ENCODE results near the gene DZIP1L.
"Not testable (repeated sequence)": the region's sequence is repeated elsewhere in the genome, so short reads cannot be mapped to it uniquely, and the experiment has no call there.

DZIP1L gene, protein sequence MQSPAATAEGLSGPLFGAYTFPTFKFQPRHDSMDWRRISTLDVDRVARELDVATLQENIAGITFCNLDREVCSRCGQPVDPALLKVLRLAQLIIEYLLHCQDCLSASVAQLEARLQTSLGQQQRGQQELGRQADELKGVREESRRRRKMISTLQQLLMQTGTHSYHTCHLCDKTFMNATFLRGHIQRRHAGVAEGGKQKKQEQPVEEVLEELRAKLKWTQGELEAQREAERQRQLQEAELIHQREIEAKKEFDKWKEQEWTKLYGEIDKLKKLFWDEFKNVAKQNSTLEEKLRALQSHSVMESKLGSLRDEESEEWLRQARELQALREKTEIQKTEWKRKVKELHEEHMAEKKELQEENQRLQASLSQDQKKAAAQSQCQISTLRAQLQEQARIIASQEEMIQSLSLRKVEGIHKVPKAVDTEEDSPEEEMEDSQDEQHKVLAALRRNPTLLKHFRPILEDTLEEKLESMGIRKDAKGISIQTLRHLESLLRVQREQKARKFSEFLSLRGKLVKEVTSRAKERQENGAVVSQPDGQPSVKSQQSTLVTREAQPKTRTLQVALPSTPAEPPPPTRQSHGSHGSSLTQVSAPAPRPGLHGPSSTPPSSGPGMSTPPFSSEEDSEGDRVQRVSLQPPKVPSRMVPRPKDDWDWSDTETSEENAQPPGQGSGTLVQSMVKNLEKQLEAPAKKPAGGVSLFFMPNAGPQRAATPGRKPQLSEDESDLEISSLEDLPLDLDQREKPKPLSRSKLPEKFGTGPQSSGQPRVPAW

DNA sequence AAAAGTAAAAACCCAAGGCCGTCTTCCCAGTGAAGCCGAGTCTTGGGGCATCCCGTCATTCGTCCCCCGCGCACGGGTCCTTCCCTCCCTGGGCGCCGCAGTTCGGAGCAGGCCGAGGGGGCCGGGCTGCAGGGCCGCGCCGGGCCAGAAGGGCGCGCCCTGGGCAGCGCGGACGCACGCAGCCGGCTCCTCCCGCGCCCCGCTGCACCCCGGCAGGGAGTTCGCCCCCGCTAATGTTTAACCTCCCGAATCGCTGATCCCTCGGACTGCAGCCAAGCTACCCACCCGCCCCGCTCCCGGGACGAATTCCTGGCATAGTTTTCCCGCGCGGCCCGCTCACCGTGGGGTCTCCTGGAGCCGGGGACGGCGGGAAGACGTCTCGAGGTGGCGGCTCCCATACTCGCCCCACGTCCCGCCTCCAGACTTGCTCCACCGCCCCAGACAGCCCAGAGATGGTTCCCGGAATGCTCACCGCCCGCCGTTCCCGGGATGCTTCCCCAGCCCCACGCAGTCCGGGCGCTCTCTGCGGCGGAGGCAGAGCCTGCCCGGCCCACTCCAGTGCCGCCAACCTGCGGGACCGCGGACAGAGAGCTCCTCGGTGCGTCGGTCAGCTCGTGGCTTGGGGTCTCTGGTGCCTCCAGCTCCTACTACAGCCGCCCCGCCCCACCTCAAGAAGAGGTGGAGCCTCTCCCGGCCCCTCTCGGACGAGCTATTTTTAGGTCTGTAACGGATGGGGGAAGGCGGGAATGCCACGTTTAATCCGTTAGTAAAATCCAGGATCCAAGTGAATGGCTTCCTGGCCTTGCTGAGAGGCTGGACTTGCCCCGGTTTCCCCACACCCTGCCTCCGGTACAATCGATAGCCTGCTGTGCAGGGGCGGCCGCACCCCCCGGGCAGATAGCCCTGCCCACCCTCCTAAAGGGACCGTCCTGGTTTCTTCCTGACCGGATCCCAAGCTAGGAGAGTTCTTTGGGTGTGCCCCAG is at the start of gene DZIP1L:
Gene DZIP1L (minus strand): TSS at position 621 of the 984 bp plus-strand sequence. CDS start 11,637 bp downstream, outside the sequence.
- peak; percentile 14 for DNase-seq

DNA sequence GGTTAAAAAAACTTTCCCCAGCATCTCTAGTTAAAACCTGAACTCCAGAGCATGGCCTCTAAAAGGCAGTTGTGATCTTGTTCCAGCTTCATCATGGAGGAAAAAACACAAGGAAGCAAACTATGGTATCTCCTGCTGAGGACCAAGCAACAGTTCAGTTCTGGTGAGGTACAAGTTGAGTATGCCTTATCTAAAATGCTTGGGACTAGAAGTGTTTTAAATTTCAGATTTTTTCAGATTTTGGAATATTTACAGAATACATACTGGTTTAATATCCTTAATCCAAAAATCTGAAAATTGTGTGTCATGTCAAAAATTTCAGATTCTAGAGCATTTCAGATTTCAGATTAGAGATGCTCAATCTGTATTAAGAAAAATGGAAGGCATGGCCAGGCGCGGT is 49.7 kb upstream of the DZIP1L start:
- DNase-seq: no peak

DNA sequence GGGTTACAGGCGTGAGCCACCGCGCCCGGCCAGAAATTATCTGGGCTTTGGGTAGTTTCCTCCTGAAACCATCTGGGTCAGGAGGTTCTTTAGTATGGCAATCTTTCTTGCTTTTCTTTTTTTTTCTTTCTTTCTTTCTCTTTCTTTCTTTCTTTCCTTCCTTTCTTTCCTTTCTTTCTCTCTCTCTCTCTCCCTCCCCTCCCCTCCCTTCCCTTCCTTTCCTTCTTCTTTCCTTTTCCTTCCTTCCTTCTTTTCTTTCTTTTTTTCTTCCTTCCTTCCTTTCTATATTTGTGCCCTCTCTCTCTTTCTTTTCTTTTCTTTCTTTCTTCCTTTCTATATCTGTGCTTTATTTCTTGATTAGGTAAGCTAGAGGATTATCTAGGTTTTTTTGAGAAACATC is 42.3 kb upstream of the DZIP1L start:
- no peak for DNase-seq

DNA sequence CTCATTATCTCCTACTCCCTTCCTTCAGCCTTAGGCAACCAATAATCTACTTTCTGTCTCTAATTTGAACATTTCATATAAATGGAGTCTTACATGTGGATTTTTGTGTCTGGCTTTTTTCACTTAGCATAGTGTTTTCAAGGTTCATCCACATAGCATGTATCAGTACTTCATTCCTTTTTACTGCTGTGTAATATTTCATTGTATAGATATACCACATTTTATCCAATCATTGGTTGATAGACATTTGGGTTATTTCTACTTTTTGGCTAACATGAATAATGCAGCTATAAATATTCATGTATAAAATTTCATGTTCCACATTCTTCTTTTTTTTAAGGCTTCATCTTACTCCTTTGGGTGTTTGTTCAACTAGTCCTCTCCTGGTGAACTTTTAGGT is 39.1 kb upstream of the DZIP1L start:
- DNase-seq: no peak

DNA sequence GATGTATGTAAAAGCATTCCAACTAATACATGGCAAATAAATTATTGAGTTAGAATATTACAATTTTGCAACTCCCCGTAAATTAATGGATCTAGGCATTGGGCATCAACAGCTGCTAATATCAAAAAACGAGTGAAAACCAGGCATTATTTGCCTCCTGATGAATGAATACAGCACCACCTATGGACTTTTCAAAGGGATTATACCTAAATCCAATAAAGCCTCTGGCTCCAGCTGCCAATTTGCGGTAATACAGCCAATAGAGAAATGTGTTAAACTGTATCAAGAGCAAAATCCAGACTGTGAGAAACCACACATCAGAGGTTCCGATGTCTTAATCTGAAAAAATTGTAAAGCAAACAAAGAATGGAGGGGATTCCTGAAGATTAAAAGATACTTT is 33.1 kb upstream of the DZIP1L start:
- DNase-seq: no peak

DNA sequence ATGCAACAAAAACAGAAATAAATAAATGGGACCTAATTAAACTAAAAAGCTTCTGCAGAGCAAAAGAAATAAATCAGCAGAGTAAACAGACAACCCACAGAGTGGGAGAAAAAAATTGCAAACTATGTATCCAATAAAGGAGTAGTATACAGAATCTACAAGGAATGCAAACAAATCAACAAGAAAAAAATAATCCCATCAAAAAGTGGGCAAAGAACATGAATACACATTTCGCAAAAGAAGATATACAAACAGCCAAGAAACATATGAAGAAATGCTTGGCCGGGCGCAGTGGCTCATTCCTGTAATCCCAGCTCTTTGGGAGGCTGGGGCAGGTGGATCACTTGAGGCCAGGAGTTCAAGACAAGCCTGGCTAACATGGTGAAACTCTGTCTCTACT is 26.8 kb upstream of the DZIP1L start:
- not testable (repeated sequence) for DNase-seq

DNA sequence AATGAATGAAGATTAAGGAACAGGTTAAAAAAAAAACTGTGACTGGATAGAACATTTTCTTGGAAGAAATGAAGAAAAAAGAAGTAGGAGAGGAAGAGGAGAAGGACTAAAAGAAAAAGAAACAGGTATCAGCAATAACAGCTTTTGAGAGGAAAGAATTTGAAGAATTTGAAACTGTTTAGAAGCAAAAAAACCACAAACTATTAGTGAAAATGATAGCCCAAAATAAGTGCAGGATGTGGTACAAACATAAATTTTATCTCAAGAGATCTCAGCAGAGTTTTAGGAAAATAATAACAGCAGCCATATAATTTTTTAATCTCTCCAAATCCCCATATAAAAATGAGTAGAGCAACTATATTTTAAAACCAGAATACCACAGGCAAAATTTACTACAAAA is 25.5 kb upstream of the DZIP1L start:
- no peak for DNase-seq

DNA sequence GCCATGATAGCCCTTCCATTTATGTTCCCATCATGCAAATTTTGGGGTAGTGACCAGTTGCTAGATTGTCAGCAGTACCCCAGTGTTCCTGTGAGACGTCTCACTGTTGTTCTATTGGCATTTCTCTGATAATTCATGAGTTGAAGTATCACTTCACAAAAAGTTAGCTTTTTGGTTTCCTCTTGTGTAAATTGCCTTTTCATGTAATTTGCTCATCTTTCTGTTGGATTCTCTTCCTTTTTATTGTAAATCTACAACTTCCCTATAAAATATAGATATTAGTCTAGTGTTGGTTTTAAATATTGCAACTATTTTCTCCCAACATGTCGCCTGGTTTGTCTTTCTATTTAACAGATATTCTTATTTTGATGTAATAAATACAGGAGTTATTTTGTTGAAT is 24.3 kb upstream of the DZIP1L start:
- no peak for DNase-seq

DNA sequence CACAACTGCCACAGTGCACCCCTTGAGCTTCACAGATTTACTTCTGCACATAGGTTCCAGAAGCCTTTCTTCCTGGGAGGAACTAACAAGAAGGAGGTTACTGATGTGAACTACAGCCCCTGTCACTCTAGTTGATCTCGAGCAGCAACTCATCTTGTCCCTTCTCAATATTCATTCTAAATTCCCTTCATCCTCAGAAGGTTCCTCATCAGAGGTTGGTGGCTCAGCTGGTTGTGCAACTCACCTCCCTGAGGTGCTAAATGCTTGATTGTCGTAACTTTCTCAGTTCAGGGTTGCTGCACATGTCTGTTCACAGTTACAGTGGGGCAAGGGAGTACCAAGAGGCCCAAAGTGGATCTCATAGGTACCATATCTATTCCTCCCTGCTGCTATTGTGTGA is 22.5 kb upstream of the DZIP1L start:
- DNase-seq: no peak

DNA sequence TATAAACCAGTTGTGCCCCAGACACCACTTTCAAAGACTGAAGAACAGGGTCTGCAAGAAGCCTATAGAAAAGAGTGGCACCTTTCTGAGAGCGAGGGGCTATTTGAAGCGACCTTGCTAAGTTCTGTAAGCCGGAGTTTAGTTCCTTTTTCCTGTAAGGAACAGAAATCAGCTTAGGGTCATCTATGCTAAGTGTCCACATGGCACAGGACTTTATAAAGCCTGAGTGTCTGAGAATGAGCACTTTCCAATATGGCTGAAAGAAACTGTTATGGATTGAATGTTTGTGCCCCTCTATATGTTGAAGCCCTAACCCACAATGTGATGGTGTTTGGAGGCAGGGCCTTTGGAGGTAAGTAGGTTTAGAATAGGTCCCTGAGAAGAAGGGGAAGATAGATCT is 20.8 kb upstream of the DZIP1L start:
- no peak for DNase-seq

DNA sequence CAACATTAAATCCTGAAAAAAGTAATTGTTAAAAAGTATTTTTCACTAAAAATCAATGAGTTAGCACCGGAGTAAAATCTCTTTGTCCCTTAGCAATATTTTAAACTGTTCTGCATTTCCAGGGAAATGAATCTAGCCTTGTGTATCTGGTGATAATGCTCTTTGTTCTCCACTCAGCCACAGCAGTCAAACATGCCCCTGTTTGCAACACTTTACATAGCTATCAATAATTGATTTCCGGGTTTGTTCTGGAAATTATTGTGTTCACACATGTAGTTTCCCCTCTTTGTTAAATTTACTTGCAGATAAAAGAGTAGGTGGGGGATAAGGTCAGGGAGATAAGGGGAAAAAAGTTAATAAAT is 20.4 kb upstream of the DZIP1L start:
- DNase-seq: no peak

DNA sequence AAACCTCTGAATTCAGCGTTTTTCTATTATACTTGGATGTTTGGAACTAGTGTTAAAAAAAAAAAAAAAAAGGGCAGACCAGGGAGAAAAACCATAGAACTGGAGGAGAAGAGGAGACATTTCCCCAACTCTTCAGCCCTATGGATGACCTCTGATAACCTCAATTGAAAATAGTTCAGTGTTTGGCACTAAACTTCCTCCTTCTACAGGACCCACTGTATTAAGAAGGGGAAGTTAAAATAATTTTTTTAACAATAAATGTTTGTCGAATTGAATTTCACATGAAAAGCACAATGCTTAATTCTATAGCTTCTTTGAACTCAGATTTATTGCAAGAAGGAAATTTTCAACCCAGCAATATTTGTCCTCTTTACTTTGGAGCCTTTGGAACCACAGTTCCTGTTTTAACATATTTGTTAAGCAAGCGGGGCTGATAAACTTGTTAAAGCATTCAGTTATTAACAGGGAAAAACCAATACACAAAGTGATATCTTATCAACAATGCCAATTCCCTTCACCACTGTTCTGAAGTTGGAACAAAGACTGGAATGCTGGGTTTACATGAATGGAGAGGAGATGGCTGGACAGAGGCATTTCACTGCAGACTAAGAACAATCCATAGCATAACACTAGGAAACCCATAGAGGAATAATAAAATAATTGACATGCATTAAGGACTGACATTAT is 19.9 kb upstream of the DZIP1L start:
- DNase-seq: no peak

DNA sequence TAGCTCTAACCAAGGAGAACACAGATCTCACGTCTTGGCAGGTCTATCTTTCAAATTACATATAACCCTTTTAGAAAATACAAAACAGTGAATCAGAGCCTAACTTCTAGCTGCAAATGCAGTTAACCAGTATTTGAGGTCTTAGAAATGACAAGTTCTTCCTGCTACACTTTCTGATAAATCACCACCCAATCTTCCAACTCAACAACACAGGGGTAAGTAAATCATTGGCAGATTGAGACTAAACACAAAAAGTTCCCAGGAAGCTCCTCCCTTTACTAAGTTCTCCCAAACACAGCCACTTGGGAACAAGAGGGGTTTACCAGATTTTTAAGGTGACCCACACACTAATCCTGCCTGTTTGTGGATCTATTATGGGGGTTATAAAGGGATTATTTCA is 16.8 kb upstream of the DZIP1L start, which contains the start of gene A4GNT:
Gene A4GNT (minus strand): TSS at position 152 of the 400 bp plus-strand sequence. CDS start 1,134 bp downstream, outside the sequence.
- no peak for DNase-seq

DNA sequence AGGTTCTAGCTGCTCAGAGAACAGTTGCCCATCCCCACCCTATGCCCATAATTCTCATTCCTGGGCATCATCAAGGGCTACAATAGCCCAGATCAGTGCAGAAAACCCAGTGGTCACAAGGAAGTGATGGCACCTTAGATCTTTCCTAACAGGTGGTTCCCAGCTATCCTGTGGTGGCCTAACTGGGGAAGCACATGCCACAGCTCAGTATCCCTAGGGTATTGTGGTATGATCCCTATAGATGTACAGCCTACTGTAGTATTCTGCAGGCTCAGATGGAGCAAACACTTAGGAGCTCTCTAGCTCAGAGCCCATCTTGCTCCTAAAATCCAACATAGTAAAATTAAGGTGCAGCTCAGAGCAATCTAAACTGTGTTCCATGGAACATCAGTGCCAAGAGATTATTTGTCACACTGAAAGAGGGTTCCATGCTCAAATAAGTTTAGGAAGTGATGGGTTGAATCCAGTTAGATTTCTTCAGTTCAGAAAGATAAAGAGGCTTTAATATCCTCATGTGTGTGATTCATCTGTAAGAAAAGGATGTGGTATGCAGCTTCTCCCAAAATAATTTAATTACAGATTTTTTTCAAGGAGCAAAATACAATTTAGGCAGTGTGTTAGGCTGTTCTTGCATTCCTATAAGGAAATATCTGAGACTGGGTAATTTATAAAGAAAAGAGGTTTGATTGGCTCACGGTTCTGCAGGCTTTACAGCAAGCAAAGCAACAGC is 12.4 kb upstream of the DZIP1L start:
- no peak for DNase-seq

DNA sequence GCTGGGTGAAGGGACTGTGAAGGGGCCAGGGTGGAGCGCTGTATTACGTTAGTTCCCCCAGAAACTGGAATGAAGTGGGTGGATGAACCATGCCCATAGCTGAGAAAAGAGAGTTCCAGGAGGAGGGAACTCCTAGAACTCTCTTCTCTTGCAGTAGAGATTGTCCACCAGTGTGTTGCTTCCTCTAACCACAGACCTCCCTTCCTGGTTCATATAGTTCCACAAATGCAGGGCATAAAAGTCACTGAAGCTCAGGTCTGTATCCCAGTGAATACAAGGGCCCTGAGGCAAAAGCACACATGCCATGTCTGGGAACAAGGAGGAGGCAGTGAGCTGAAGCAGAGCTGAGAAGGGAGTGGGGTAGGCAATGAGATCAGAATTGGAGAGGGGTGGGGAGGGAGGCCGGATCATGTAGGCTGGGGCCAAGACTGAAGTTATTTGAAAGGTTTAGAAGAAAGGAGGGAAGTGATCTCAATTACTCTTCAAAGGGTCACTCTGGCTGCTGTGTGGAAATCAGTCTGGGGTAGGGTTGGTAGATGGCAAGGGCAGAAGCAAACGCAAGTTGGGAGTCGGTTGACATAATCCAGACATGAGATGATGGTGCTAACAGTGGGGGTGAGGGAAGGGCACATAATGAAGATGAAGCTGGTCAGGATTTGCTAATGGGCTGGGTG is 10.3 kb upstream of the DZIP1L start:
- no peak for DNase-seq

DNA sequence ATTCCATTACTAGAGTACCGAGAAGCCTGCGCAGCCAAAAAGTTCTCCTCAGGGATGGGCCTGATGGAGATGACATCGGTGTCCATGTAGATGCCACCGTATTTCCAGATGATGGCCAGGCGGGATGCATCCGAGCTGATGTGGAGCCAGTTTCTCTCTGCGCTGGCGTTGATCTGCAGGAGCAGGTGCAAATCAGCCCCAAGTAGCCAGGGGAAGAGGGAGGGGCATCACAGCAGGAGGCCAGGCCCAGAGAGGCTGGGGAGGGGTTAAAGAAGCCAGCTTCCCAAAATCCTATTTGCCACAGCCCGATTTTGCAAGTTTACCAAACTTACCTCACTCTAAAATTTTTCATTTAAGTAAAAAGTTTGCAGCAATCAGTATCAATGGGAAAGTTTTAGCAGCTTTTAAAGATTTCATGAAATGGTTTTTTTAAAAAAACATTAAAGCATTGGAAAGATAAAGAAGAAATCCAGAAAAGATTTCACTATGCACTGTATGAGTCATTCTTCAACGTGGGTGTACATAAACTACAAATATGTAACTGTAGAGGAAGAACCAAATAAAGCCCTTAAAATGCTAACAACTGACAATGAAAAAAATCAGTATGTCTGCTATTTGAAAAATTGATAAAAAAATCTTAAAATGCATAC is 9.4 kb upstream of the DZIP1L start:
- no peak for DNase-seq

DNA sequence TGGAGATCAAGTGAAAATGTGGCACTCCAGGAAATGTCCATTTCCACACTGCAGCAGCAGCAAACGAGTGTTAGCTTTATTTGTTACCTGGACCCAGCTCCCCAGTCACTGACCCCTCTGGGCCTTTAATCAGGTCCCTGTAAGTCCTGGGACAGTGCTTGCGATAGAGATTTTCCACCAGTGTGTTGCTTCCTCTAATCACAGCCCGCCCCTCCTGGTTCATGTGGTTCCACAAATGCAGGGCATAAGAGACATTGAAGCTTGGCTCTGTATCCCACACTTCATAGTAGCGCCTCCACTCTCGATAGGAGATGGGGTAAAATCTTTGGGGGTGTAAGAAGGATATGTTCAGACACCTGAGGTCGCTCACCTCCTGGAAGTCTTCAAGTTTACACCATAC is 8.8 kb upstream of the DZIP1L start:
- DNase-seq: no peak

DNA sequence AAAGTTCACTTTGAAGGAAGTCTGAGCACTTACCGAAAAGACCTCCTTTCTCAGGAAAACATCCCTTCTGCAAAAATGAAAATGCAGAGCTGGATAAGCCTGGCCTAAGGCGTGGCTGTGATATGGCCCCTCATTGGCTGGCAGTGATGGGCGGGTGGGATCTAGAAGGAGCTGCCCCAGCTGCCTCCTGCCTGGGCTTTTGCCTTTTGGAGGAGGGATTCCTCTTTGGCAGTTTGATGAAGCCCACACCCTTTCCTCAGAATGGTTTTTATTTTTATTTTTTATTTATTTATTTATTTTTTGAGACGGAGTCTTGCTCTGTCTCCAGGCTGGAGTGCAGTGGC is 4.0 kb upstream of the DZIP1L start:
- DNase-seq: no peak

DNA sequence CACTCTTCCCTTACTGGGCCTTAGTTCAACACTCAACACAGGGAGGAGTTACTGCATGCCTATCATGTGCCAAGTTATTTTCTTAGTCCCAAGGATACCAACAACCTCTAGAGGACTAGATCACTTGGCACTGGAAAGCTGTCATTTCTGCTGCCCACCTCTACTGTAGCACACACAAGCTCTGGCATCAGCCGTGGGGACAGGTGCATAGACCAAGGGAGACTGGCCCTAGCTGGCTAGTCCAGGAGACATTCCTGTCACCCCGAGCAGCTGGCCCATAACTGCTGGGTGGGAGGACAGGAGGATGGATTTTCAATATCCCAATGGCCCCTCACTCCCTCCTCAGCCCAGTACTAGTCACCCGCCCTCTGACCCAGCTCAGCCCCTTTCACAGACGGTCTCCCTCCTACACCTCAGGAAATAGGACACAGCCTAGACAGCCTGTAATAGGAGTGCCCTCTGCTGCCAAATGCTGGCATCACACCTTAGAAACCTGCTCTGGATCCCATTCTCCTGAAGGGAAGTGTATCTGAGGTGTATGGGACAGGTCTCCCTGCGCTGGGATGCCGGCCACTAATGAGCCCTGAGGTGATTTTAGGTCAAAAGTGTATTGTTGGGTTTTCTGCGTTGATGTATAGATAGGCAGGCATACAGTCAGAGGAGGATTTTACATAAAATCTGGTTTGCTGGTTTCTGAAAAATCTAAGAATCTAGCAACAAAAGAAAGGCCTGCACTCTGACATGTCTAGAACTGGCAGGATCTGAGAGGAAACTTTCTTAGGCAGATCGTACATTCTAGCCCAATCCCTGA is 3.4 kb upstream of the DZIP1L start:
- DNase-seq: peak; percentile 60

DNA sequence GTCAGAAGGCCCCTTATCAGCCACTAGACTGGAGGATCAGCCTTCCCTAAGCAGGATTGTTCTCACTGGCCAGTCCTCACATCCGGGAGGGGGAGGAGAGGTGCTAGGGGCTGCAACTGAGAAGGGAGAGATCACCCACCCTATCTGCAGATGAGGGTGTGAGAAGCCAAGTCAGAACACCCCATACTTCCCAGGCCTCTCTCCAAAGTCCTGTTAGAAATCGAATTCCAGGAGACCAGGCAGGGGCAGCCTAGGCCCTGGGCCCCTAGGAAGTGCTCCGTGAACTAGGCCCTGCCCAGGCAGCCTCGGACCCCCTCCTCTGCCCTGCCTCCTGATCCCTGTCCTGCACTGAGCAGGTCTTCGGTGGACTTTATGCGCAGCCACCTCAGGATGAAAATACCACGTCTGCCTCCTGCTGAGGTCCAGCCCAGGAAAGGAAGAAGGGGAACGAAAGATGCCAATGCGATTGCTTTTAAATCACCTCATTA is 933 bp downstream of the DZIP1L start:
- DNase-seq: no peak

All from stimulated activated CD4-positive, alpha-beta T cell treated with anti-CD3 and anti-CD28 coated beads, Interleukin-4, amount 100 ng/mL, for 24 hours (primary cell).